GM18870 (cell line): ENCODE measurements around the gene SYPL1.

Source experiments
- ATAC-seq: cut with Tn5 transposase; IDR thresholded peaks from one replicate; pipeline ENCODE4 v1.9.1; 2021; ENCODE audit warnings: moderate library complexity; ENCODE audit not compliant: unreplicated experiment

Gene SYPL1

DNA sequence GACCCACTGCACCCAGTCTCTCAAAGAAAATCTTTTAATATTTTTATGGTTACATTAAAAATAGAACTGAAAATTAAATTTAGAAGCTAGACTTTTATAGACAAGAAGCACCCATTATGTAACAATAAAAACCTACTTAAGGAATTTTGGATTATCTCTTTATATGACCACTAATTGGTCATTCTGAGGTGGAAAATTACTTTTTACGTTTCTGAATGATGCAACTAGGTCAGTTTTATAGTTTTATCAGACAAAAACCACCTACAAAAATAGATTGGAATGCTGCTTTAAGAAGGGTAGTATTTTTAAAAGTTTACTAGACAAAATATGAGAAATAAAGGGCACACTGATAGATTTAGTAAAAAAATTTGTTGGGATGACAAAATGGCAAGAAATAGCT lies 16.5 kb downstream of the SYPL1 start:
- no peak for ATAC-seq

DNA sequence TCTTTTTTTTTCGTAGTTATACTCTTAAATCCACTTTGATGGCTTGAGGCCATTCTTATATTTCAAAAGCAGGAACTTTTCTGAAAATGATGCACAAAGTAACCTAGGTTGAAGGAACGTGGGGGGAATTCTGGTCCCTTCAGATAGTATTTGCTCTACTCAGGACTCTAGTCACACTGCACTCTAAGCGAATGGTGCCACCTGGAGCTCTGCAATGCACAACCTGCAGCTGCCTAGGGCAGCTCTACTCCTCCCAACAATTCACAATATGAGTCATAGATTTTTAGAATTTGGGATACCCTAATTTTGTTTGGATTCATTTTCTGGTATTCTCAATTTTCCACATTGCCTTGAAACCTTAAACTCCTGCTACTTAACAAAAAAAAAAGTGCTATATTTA lies 17.3 kb downstream of the SYPL1 start:
- ATAC-seq: no peak

DNA sequence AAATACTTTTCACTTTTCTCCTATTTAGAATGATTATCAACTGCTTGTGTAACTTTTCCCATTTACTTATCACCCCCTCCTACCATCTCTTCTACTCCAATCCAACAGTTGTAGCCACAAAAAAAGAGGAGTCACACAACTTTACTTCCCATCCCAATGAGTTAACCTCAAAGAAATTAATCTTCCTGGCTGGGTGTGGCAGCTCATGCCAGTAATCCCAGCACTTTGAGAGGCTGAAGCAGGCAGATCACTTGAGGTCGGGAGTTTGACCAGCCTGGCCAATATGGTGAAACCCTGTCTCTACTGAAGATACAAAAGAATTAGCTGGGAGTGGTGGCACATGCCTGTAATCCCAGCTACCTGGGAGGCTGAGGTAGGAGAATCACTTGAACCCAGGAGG lies 19.9 kb downstream of the SYPL1 start:
- ATAC-seq: no peak

DNA sequence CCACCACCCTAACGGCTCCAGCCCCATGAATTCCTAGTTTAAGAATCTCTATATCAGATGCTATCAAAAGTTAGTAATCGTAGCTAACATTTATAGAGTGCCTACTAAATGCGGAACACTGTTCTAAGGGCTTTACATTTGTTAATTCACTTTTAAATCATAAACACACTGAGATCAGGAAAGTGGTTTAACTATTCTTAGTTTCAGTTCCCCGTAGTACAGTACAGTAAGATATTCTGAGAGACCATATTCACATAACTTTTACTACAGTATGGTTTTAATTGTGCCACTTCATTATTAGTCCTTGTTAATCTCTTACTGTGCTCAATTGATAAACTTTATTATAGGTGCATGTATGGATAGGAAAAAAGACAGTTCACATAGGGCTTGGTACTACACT lies 22.5 kb downstream of the SYPL1 start:
- peak; percentile 88 for ATAC-seq

DNA sequence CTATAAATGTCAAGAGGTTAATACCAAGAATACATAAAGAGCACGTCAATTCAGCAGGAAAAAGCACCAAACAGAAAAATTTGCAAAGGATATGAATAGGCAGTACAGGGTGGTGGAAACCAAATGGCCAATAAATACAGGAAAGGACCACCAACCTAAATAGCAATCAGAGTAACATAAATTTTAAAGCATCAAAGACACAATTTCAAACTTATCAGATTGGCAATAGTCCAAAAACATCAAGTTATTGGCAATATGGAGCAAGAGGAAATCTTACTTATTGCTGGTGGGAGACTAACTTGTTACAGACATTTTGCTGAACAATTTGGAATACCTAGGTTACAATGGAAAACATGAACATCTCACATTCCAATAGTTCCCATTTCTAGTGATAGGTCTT lies 24.1 kb downstream of the SYPL1 start:
- no peak for ATAC-seq

DNA sequence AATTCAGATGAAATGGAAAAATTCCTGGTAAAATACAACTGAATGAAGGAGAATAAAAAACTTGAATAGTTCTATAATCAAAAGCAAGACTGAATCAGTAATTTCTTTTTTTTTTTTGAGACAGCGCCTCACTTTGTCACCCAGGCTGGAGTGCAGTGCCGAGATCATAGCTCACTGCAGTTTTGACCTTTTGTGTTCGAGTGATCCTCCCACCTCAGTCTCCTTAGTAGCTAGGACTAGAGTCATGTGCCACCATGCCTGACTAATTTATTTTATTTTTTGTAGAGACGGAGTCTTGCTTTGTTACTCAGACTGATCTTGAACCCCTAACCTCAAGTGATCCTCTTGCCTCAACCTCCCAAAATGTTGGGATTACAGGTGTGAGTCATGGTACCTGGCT lies 26.1 kb downstream of the SYPL1 start:
- ATAC-seq: no peak

DNA sequence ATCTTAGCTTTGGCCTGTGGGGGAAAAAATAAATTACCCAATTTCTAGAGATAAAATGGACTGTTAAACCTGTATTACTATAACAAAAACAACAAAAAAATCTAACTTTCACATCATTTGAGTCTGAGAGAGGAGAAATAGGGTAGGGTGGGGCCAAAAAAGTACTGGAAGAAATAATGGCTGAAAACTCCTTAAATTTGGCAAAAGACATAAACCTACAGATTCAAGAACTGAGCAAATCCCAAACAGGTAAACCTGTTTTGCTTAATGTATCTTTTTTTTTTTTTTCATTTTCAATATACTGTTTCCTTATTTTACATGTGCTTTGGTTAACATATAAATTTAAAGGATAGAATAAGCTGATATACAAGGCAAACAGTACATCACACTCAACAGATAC lies 27.1 kb downstream of the SYPL1 start:
- no peak for ATAC-seq

DNA sequence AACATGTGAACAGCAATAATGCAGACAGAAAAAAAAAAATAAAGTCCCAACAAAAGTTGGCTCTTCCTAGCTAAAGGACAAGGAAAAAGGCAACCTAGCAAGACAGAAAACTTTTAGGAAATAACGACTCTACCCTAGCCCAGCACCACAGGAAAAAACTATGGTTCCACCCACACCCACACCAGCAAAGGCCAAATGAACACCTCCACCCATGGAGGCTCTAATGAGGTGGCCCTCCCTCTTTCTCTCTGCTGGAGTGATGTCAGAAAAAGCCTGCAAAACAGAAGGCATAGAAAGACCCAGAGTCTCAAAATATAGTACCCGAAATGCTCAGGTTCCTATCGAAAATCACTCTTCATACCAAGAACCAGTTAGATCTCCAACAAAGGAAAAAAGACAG lies 28.4 kb downstream of the SYPL1 start:
- no peak for ATAC-seq

DNA sequence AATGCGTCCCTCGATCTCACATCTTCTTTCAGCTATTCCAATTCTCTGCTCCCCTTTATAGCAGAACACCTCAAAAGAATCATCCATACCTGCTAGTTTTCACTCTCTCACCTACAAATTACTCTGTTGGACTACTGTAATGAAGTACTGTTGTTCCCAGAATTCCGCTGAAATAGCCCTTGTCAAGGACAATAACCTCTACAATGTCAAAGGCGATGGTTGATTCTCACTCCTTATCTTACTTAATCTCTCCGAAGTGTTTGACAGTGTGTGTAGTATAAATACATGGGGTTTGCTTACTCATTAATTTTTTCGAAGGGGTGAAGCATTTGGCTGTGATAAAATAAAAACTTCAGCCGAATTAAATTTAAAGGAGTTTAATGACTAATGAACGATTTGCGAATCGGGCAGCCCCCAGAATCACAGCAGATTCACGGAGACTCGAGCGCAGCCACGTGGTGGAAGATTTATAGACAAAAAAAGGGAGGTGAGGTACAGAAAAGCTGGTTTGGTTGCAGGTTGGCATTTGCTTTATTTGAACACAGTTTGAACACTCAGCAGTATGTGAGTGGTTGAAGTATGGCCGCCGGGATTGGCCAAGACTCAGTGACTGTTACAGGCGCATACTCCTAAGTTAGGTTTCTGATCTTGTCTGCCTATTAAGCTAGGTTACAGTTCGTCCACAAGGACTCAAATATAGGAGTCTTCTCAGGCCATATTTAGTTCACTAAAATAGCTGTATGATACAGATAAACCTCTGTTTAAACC lies 29.8 kb downstream of the SYPL1 start:
- ATAC-seq: no peak

DNA sequence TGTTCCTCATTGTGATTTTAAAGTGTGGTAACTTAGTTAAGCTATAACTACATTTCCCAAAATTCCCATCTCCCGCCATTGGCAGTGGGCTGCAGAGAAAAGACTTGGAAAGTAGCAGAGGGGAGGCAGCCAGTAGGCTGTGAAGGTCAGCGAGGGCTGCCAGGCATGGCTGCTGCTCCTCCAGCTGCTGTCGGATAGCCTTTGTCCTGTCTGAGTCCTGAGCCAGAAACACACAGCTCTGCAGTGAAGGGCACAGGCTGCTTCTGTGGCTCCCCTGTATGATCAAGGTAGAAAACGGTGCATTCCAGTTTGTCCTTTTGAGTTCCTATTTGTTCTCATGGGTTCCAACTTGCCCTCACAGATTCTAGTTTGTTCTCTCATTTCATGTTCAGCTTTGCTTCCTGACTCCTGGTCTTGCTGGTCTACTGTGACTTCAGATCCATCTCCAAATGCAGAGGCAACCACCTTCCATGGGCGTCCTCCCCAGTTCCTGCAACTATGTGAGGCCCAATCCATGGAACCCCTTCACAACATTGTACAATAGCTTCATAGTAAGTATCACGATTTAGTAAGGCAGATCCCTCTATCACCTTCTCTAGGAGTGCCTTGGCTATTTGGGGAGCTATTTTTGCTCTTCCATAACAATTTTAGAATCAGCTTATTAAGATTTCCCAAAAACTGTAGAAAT lies 31.7 kb downstream of the SYPL1 start:
- ATAC-seq: no peak

DNA sequence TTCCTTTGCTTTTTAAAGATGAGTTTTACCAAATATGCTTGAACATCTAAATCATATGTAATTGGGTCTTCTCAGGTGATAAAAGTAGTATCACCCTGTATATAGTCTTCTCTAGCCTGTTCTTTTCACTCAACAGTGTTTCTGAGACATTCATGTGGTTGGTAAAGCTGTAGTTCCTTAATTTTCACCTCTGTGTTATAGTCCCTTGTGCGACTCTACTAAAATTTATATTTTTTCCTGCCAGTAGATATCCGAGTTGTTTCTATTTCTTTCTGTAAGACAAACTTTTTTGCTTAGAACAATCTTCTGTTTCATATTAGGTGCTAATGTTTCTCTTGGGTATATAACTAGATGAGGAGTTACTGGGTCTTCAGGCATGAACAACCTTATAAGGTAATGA lies 35.6 kb downstream of the SYPL1 start:
- ATAC-seq: no peak

DNA sequence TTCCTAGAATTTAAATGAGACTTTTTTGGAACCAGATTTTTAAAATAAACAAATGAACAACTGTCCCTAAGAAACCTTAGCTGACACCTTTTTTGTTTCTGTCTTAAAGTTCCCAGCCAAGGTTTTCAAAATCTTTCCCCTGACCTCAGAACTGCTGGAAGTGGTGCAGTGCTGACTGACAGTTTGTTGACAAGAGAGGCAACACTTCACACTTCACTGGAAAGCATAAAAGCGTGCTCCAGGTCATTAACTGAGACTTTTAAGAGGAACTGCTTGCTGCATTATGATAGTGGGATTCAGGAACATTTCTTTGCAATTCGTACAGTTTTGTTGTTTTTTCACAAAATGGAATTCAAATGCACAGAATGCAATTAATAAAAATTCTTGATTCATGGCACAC lies 36.2 kb downstream of the SYPL1 start:
- no peak for ATAC-seq

DNA sequence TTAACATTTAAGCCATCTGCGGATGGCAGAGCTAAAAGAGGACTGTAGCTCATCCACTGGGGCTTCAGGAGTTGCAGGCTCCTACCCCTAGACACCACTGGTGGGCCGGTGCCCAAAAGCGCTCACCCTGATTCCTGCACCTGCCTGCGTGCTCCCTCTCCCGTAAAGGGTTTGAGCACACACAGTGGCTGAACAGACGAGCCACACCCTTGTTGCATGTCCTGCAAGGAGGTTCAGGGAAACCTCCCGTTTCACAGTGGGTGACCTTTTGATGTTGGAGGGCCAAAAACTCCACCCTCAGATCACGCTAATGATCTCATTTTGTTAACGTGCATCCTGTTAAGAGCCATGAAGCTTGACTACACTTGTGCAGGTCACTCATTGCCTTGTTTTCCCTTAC lies 37.9 kb downstream of the SYPL1 start:
- ATAC-seq: no peak

DNA sequence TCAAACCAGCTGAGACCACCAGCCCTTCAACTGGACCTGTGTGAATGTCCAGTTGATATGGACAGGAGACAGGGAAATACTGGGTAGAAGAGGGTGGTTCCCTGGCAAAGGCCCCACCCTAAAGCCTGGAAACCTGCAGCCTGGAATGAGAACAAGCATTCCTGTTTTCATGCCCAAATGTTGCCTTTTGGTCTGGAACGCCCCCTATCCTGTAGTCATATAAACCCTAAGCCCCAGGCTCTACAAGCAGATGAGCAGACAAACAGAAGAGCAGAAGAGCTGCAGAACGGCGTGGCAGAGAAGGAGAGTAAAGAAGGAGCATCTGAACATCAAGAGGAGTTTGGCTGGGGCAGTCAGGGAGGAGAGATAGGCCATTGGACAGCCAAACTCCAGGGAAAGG lies 38.4 kb downstream of the SYPL1 start:
- no peak for ATAC-seq

DNA sequence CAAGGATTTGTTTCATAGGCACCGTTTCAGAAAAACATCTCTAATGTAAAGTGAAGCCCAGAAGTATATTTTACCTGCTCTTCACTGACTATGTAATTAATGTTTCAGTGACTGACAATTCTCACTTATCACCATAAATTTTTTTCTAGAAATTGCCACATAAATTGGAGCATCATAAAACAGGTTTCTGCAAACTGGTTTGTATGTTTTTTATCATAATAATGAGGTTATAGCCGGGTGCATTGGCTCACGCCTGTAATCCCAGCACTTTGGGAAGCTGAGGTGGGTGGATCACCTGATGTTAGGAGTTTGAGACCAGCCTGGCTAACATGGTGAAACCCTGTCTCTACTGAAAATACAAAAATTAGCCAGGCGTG lies 39.4 kb downstream of the SYPL1 start:
- no peak for ATAC-seq

DNA sequence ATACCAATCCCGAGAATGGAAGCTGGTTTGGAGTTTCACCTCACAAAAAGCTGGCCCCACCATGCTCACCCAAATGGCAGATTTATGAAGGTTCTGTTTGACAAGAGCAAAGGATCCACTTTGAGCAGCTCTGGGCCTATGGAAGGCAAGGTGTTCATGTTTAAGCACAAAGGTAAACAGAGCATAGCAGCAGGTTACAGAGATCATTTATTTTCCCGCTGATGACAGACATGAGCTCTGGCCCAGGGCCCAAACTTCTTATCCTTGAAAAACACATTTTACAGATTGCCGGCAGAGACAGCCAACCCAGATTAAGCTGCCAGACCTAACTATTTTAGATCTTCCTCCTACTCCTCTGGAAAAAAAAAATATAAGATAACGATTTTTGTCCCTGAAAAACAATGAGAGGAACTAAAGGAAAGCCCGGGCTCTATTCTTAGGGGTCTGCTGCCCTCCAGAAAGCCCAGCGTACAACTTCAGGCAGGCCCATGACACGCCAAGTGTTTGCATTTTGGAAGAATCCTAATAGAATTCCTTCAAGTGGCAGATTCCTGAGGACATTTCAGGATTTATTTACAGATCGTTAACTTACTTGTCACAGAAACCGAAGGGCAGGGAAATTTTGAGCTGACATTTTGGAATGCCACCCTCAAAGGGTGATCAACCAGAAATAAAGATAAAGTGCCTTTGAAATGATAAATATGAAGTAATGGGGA lies 40.0 kb downstream of the SYPL1 start:
- no peak for ATAC-seq

DNA sequence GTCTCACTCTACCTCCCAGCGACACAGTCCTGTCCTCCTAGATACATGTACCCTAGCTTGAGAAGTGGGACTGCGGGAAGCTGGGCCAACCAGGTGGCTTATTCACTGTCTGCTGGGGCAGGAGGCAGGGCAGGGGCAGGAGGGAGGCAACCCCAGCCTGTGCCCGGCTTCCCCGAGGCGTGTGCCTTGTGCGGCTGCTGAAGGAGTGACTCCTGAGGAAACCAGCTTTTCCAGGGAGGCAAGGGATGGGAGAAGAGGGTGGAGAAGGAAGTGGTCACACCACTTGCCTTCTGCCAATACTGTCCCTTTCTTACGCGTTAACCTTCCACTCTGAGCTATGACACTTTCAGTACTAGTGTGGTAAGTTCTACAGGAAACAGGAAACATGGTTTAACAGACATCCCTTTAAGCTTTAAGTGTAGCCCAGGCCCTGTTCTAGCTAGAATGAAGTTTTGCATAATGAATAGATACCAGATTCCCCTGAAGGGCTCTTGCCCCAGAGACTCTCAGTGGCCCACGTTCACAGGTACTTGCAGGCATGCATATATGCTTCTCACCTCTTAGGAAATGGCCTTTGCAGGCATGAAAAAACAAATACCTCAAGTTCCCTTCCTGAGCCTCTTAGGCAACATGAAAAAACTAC lies 40.6 kb downstream of the SYPL1 start:
- ATAC-seq: peak; percentile 98

DNA sequence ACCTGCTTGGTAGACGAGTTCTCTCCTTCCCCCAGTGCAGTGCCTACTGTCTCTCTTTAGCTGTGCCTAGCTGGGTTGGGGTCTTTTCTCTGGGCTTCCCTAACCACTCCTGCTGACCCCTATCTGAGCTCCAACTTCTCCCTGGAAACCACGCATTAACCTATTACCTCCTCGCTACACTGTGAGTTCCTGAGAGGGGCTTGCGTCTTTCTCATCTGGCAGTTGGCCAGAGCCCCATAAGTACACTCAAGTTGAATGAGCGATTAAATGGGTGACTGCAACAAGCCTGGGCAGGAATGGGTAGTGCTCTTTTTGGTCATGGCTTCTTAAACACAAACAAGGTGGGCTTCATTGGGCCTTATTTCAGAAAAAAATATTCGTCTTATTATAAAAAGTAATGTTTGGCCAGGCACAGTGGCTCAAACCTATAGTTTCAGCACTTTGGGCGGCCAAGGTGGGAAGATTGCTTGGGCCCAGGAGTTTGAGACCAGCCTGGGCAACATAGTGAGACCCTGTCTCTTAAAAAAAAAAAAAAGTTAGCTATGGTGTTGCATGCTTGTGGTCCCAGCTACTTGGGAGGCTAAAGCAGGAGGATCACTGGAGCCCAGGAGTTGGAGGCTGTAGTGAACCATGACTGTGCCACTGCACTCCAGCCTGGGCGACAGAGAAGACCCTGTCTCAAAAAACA lies 41.4 kb downstream of the SYPL1 start:
- ATAC-seq: no peak

DNA sequence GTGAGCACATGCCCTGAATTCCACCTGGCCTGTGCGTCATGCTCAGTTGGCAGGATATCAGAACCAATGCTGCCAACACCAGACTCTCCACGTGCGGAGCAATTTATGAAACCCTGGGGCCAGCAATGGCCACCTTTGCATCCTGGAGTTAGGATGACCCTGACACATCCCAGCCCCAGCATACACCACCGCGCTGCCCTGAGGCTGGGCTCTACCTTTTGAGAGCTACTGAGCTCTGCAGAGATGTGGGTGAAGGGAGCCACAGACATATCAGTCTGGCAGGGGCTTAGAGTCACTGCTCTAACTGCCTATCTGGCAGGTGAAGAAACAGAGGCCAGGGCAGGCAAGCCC lies 41.9 kb downstream of the SYPL1 start:
- ATAC-seq: no peak

DNA sequence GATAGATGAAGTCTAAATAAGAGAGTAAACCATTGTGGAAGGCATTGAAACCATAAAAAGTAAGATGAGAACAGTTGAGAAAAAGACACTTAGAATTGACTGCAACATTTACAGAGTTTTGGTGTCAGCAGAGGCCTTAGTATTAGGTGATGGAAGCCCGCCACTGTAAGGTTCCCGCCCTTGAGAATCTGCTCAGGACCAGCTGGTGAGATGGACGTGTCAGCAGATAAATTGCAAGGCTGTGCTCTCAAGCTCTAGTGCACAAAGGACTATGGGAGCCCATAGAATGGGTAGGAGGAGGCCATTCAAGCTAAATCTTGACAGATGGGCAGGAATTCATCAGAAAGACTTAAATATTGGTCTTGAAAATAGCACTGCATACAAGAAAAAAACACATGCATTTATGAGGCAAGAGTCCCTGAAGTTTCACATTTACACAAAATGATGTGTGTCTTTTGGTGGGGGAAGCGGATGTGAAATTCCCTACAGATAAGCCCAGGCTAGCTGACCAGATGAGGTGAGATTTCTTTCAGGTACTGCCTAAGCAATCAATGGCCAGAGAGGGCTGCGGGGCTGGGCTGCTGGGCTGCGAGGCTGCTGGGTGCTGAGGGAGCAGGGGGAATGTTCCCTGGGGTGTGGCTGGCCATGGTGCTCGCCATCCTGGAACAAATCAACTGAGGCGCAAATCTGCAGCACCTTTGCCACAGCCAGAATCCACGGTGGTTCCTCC lies 42.5 kb downstream of the SYPL1 start:
- ATAC-seq: no peak

DNA sequence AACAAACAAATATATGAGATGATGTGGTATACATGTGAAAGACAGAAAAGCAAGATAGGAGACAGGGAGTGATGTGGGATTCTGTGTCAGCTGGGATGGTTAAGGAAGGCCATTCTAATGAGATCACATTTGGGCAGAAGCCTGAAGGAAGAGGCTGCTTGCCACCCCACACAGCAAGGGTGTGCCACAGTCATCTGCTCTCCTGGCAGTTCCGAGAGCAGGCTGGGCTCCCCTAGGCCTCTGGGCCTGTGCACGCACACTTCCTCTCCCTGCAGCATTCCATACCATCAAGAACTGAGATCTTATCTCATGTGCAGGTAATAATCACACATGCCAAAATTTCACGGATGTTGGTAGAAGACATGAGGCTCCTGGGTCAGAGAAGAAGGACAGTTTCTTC lies 43.1 kb downstream of the SYPL1 start:
- no peak for ATAC-seq
